Endothelial cell of umbilical vein (primary cell): ENCODE data around the gene MRPL27. TPM values are rescaled to one million over a fixed set of nuclear protein-coding genes. Genes with fewer than 3 reads are reported as not detected.
"Not testable (repeated sequence)": the region's sequence is repeated elsewhere in the genome, so short reads cannot be mapped to it uniquely, and the experiment has no call there.

Experiments
- BruUV-seq: library from RNA; stranded (reverse); fragments of 400-500 nt; replicated peaks from 2 replicates; lab custom pipeline; 2021; lab: Mats Ljungman, UMichigan
- CTCF ChIA-PET: fragments of 300-600, 350-600 bp; sonication (Branson Sonifier 250); formaldehyde crosslinking; loops from one replicate; lab custom pipeline; 2021; ENCODE audit warnings: antibody characterized with exemption, inconsistent platforms; lab: Charles Lee
- POLR2A ChIA-PET: fragments of 300-600, 350-600 bp; sonication (Branson Sonifier 250); formaldehyde crosslinking; loops from one replicate; lab custom pipeline; 2021; ENCODE audit warnings: antibody characterized with exemption, inconsistent platforms; lab: Charles Lee
- DNase-seq: peaks from one replicate; pipeline ENCODE4 v3.0.0-alpha.2; 2011; ENCODE audit warnings: low read depth, low spot score
- FAIRE-seq: peaks from 2 replicates; lab custom pipeline; 2011; peaks lifted over from hg19 to GRCh38; lab: Jason Lieb, UNC
- H2AFZ ChIP-seq: 2 replicates; pipeline ENCODE4 v1.6.0; 2012; ENCODE audit warnings: low read depth, low read length, control low read depth, inconsistent platforms
- H3K27ac ChIP-seq: 2 replicates; pipeline ENCODE4 v1.5.1; 2011; ENCODE audit warnings: low read depth, mild to moderate bottlenecking, control low read depth, low read length, moderate library complexity; ENCODE audit not compliant: insufficient read depth
- H3K27me3 ChIP-seq, 2 experiments: 2 replicates each; pipeline versions ENCODE4 v1.6.0 to v1.6.1; 2011; ENCODE audit warnings: low read length in 2 of 2, mixed read lengths in 1 of 2; ENCODE audit not compliant: control insufficient read depth in 2 of 2, insufficient read depth in 2 of 2
- H3K36me3 ChIP-seq, 2 experiments: 2 replicates in 1 of 2; 3 replicates in 1 of 2; pipeline ENCODE4 v1.5.1; 2011; ENCODE audit warnings: low read length in 2 of 2, mild to moderate bottlenecking in 1 of 2, moderate library complexity in 1 of 2; ENCODE audit not compliant: control insufficient read depth in 2 of 2, insufficient read depth in 2 of 2; ENCODE audit errors: extremely low read depth in 1 of 2
- H3K4me1 ChIP-seq: 3 replicates; pipeline ENCODE4 v1.5.1; 2011; ENCODE audit warnings: mild to moderate bottlenecking, low read length; ENCODE audit not compliant: control insufficient read depth, insufficient read depth; ENCODE audit errors: extremely low read depth
- H3K4me2 ChIP-seq: 2 replicates; pipeline ENCODE4 v1.6.1; 2011; ENCODE audit warnings: low read length, control low read depth, mixed read lengths; ENCODE audit not compliant: insufficient read depth
- H3K4me3 ChIP-seq, 3 experiments: fragments of 200-600 bp in 1 of 3; sonication (generic), shearing (Covaris generic) in 1 of 3; replicated peaks in 1 of 3; 2 replicates each; pipeline ENCODE4 v1.5.1; 2011 to 2016; ENCODE audit warnings: control low read depth in 3 of 3, low read length in 3 of 3, mild to moderate bottlenecking in 2 of 3, inconsistent platforms in 1 of 3, low read depth in 1 of 3, moderate library complexity in 1 of 3; ENCODE audit not compliant: insufficient read depth in 1 of 3
- H3K79me2 ChIP-seq: 2 replicates; pipeline ENCODE4 v1.6.0; 2012; ENCODE audit warnings: low read length, inconsistent platforms; ENCODE audit not compliant: control insufficient read depth, insufficient read depth
- H3K9ac ChIP-seq: replicated peaks from 2 replicates; pipeline ENCODE3; 2011; ENCODE audit warnings: low read length, control low read depth; ENCODE audit not compliant: insufficient read depth; ENCODE audit errors: extremely low read depth
- H3K9me1 ChIP-seq: replicated peaks from 3 replicates; pipeline ENCODE4 v1.6.0; 2011; ENCODE audit warnings: mild to moderate bottlenecking, low read length; ENCODE audit not compliant: control insufficient read depth, insufficient read depth; ENCODE audit errors: extremely low read depth
- H3K9me3 ChIP-seq: replicated peaks from 2 replicates; pipeline ENCODE4 v1.5.1; 2012; ENCODE audit warnings: low read length, inconsistent platforms; ENCODE audit not compliant: control insufficient read depth, insufficient read depth
- H4K20me1 ChIP-seq: replicated peaks from 2 replicates; pipeline ENCODE3; 2011; ENCODE audit warnings: mild to moderate bottlenecking, low read length; ENCODE audit not compliant: control insufficient read depth, insufficient read depth; ENCODE audit errors: extremely low read depth
- CTCF ChIP-seq, 2 donors: IDR thresholded peaks; 1 replicate in 1 of 2; 2 replicates in 1 of 2; pipeline ENCODE4 v1.5.1; 2011; ENCODE audit warnings: low read length in 2 of 2, mild to moderate bottlenecking in 2 of 2, moderate library complexity in 2 of 2, control low read depth in 1 of 2, inconsistent platforms in 1 of 2, low read depth in 1 of 2; ENCODE audit not compliant: insufficient read depth in 1 of 2; ENCODE audit errors: extremely low read depth in 1 of 2
- EZH2 ChIP-seq: IDR thresholded peaks from 2 replicates; pipeline ENCODE4 v1.6.1; 2012; ENCODE audit warnings: borderline replicate concordance, low read depth, mild to moderate bottlenecking, moderate library complexity, low read length, inconsistent platforms; ENCODE audit not compliant: severe bottlenecking
- FOS ChIP-seq: IDR thresholded peaks from 2 replicates; pipeline ENCODE4 v1.6.1; 2011; ENCODE audit warnings: mild to moderate bottlenecking, low read length, moderate library complexity, borderline replicate concordance; ENCODE audit not compliant: insufficient read depth
- GATA2 ChIP-seq: IDR thresholded peaks from 2 replicates; pipeline ENCODE4 v1.7.0; 2011; ENCODE audit warnings: low read depth, mild to moderate bottlenecking, moderate library complexity, mixed read lengths, low read length; ENCODE audit not compliant: insufficient read length, insufficient read depth
- JUN ChIP-seq: IDR thresholded peaks from 2 replicates; pipeline ENCODE4 v1.6.1; 2011; ENCODE audit warnings: borderline replicate concordance, low read depth; ENCODE audit not compliant: insufficient read length, insufficient read depth
- MAX ChIP-seq: IDR thresholded peaks from 2 replicates; pipeline ENCODE4 v1.6.1; 2011; ENCODE audit not compliant: insufficient read depth, insufficient read length
- MYC ChIP-seq: IDR thresholded peaks from one replicate; pipeline ENCODE4 v1.6.1; 2011; ENCODE audit warnings: mild to moderate bottlenecking, low read depth, low read length
- POLR2A ChIP-seq: IDR thresholded peaks from 2 replicates; pipeline ENCODE4 v1.6.1; 2012; ENCODE audit warnings: low read depth, mild to moderate bottlenecking, control low read depth, low read length
- POLR2AphosphoS5 ChIP-seq: IDR thresholded peaks from 2 replicates; pipeline ENCODE4 v1.6.1; 2012; ENCODE audit warnings: low read depth, mild to moderate bottlenecking, control low read depth, low read length, moderate library complexity; ENCODE audit not compliant: insufficient read depth
- dilution Hi-C: fragments of 300-500 bp; cut with MboI; formaldehyde crosslinking; loops from one replicate; pipeline ENCODE4 v1.15.0; 2019; ENCODE audit warnings: low sequenced_read_pairs; ENCODE audit not compliant: extremely low pct_ligation_motif_present
- intact Hi-C: fragments of 100-400 bp; cut with micrococcal nuclease; formaldehyde crosslinking; loops from one replicate; pipeline ENCODE4 v1.10.0; 2022
- polyA plus RNA-seq, 4 experiments: library from polyadenylated mRNA; depleted of rRNA in 3 of 4; stranded (reverse) in 3 of 4; unstranded in 1 of 4; fragments of >200 nt; gene quantifications; 2 replicates each; pipeline versions ENCODE4 v1.2.1 to v1.2.3, GENCODE V29; 2011 to 2012; ENCODE audit warnings: missing spikeins in 1 of 4
- total RNA-seq: library from RNA; stranded (reverse); gene quantifications from 2 replicates; pipeline ENCODE4 v1.2.3, GENCODE V29; 2021

MRPL27 gene
- total and polyA plus RNA-seq, 2 donors (not counting 3 experiments of a cell fraction or from before 2014, with no cell fraction given), result 76.2 to 158 TPM

DNA sequence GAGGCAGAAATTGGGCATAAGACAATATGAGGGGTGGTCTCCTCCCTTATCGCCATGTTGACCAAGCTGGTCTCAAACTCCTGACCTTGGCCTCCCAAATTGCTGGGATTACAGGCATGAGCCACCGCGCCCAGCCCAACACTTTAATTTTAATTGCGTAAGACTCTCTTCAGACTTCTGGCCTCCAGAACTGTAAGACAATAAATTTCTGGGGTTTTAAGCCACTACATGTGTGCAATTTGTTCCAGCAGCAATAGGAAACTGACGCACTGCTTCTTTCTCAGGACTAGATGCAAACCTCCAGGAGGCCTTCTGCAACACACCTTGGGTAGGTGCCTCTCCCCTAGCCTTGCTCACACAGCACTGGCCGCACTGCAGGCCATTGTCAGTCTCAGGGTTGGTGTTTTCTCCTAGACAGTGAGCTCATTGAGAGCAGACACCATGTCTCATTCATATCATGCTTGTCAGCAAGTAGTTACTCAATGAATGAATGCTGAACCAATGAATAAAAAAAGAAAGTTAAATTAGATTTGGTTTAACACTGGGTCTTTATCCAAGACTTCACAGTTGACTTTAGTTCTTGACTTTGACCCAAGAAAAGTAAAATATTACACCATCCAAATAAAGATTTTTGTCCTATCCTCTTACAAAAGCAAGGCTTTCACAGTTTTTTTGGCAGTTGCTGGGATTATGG lies 47.6 kb upstream of the MRPL27 start:
- Histone ChIP-seq H3K9ac (no peak overlapping the region), H3K27me3 (no peaks in the 10 kb centered on the region), H3K4me3 (no peak overlapping the region), H3K79me2 (no peaks in the 10 kb centered on the region), H3K27ac (no peak overlapping the region), H4K20me1 (no peaks in the 10 kb centered on the region), H3K36me3 (no peaks in the 10 kb centered on the region), H2AFZ (no peak overlapping the region), H3K4me2 (no peak overlapping the region), H3K9me1 (no peaks in the 10 kb centered on the region), H3K9me3 (no peaks in the 10 kb centered on the region), H3K4me1 (peaks cover 31% of the 10 kb centered on the region)
- TF ChIP-seq EZH2 (no peak), POLR2AphosphoS5 (no peak), JUN (no peak), CTCF (IDR thresholded peaks at IDR 0.05; ENCODE audit: extremely low read depth in 1 of 2, insufficient read depth in 1 of 2, low read depth in 1 of 2, low read length in 2 of 2) (no peak), FOS (no peak), MYC (no peak), POLR2A (no peak), MAX (no peak), GATA2 (no peak)
- no TSS peak for BruUV-seq
- dilution Hi-C loops (no loop called here), intact Hi-C loops (no loop called here)
- DNase-seq (no peak), FAIRE-seq (no peak)
- POLR2A ChIA-PET, result interaction anchor here (0.6 kb wide), 2 partner anchors 23 to 25 kb away, joined by 4 to 7 read pairs; partner anchors contain the start of gene LRRC59
- CTCF ChIA-PET, result interaction anchor here (2.3 to 2.4 kb wide), 2 partner anchors 22 to 24 kb away, joined by 6 to 7 read pairs; partner anchors contain the start of gene LRRC59

DNA sequence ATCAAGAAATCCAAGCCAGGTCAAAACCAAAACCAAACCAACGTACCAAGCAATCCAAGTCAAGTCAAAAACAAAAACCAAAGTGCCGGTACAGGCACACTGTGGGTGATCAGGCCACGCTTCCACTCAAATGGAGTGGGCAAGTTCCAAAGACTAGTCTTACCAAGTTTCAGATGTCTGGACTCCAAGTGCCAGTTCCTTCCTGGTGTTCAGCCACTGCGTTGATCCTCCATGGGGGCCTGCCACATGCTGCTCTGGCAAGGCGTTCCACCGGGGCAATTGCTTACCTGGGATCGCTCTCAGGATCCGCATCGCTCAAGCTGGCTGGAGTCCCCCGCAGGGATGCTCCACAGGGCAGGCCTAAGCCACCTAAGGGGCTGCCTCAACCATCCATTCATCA lies 46.6 kb upstream of the MRPL27 start:
- H2AFZ ChIP-seq, FAIRE-seq, H3K36me3 ChIP-seq, dilution Hi-C loops, H3K9me1 ChIP-seq, DNase-seq, H4K20me1 ChIP-seq, H3K4me3 ChIP-seq, BruUV-seq, H3K9ac ChIP-seq, POLR2A ChIA-PET, H3K79me2 ChIP-seq, H3K9me3 ChIP-seq, H3K27ac ChIP-seq, intact Hi-C loops, H3K4me2 ChIP-seq, H3K27me3 ChIP-seq: not testable (repeated sequence)
- CTCF ChIA-PET, result interaction anchor here (2.3 kb wide), 1 partner anchor 23 kb away, joined by 6 read pairs; the partner anchor contains the start of gene LRRC59
- H3K4me1 ChIP-seq, result peaks cover 26% of the 10 kb centered on the region
